ENCODE results near the gene CYTH1.

CYTH1 gene, protein sequence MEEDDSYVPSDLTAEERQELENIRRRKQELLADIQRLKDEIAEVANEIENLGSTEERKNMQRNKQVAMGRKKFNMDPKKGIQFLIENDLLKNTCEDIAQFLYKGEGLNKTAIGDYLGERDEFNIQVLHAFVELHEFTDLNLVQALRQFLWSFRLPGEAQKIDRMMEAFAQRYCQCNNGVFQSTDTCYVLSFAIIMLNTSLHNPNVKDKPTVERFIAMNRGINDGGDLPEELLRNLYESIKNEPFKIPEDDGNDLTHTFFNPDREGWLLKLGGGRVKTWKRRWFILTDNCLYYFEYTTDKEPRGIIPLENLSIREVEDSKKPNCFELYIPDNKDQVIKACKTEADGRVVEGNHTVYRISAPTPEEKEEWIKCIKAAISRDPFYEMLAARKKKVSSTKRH

DNA sequence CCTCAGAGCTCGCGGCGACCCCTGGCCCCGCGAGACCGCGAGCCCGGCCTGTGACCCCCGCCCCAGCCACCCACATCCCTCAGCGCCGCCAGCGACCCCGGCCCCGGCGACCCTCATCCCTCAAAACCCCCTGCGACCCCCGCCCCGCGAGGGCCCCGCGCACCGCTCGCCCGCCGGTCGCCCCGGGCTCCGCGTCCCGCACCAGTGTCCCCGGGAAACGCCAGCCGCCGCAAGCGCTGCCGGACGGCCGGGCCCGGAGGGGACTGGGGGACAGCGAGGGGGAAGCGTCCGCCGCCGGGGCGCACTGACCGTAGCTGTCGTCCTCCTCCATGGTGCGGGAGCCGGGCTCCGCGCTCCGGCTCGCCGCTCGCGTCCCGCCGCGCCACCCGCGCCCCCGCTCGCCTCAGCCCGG, at the start of gene CYTH1:
Gene CYTH1, minus strand, starts transcription at position 381 of the 412 bp plus-strand sequence. Its CDS starts 50 bp downstream, at position 331.
- no peak for FAIRE-seq

- FAIRE-seq: no peak
These were observed 47.4 kb upstream of the CYTH1 start for GRCh38 chr17:78829477-78829876.

DNA sequence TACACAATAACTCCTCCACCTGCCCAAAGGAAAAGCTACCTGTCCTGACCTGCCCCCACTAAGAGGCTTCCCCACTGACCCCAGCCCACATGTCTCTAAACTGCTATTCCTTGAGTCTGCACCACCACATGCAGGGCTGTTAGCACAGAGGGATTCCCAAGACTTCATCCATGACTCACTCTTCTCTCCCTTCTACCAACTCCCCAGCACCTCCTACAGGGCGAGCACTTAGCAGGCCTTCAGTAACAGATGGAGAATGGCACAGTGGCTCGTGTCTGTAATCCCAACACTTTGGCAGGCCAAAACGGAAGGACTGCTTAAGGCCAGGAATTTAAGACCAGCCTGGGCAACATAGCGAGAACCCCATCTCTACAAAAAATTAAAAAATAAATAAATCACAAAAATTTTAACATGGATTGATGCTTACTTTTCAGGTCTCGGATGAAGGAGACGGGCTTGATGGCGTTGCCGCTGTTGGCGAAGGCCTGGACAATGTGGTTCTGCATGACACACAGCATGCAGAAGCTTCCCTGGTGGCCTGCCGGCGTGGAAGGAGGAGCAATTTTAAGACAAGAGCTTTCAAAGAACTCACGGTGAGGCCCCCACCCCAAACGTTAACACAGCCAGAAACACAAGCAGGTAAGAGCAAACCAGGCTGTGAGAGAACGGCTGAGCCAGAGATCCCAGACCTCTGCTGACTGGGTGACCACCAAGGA, 46.6 kb upstream of the CYTH1 start:
- no peak for FAIRE-seq

- FAIRE-seq: no peak
These were observed 44.9 kb upstream of the CYTH1 start for GRCh38 chr17:78826836-78827509.

GRCh38 chr17:78826421-78826820, 44.3 kb upstream of the CYTH1 start:
- no peak for FAIRE-seq

DNA sequence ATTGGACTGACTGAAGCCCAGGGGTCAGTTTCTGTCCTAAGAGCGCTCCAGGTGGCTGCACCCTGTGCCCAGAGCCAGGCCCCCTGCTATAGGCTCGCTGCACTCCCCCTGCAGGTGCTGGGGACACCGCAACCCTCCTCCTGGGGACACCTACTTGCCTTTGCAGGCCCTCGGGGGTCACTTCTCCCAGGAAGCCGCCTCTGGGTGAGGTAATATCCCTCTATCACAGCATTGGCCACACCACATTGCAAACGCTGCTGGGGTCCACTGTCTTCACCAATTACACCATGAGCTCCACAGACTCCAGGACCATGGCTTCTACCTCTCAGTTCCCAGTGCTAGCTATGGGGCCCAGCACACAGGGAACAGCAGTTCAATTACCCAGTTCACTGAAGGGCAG, 43.6 kb upstream of the CYTH1 start:
- FAIRE-seq: no peak

DNA sequence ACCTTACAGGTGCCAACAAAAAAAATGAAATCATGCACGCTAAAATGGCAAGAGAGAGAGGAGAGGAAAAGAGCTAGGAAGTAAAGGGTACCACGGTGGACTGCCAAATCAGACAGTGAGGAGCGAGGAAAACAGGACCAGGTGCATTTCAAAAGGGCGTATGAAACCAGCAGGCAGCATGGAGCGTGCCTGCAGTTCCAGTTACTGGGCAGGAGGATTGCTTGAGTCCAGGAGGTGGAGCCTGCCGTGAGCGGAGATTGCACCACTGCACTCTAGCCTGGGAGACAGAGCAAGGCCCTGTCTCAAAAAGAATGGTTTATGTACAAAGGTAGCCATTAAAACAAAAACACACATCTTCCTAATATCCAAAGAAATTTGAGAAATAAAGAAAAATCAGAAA, 42.2 kb upstream of the CYTH1 start:
- no peak for FAIRE-seq

- FAIRE-seq: no peak
These were observed 41.4 kb upstream of the CYTH1 start for GRCh38 chr17:78823282-78824046.

DNA sequence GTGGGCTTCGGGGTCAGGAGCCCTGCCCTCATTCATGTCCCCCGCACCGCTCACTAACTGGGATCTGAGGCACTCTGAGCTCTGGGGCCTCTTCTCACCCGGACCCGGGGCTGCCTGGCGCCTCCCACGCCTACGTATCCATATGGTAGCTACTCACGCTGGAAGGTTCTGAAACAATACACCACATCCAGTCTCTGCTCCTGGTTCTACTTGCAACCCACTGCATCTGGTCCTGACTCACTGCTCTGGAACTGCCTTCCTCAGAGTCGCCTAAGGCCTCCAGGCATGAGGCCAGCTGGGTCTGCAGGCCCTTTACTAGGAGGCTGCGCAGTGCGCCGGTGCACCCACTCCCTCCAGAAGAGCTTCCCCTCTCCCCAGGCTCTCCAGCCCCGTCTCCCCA, 40.5 kb upstream of the CYTH1 start:
- no peak for FAIRE-seq

DNA sequence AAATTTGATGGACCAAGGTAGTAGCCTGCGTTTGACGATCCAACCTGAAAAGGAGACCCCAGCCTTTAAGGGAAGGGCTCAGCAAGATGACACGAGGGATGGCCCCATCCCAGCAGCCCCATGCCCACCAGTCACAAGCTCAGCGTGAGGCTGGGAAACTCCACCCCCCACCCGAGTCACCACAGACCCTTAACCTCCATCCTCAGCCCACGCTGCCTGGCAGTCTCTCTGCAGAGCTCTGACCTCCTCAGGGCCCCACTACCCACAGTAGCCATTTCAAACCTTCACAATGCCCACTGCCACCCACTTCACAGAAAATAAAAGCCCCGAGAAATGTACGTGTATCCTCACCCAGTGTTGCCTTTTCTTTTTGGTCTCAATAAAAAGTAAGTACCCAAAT, 39.9 kb upstream of the CYTH1 start:
- FAIRE-seq: no peak

- FAIRE-seq: no peak
These were observed 38.8 kb upstream of the CYTH1 start for GRCh38 chr17:78820841-78821240.

GRCh38 chr17:78819806-78820792, 38.0 kb upstream of the CYTH1 start:
- no peak for FAIRE-seq

DNA sequence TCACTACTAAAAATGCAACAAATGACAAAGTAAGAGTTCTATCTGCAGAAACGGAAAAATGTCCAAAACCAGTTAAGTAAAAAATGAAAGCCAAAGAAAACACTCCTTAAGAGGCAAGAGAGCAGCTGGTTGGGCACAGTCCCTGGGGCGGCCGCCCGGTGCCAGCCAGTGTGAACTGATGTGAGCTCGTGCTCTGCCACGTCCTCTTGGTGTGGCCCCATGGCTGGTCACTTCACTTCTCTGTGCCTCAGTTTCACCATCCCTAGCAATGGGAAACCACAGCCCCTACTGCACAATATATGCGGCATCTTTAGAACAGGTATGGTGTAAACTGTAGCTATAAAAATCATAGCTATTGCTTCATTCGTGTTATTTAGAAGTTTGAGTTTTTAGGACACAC, 37.3 kb upstream of the CYTH1 start:
- no peak for FAIRE-seq

DNA sequence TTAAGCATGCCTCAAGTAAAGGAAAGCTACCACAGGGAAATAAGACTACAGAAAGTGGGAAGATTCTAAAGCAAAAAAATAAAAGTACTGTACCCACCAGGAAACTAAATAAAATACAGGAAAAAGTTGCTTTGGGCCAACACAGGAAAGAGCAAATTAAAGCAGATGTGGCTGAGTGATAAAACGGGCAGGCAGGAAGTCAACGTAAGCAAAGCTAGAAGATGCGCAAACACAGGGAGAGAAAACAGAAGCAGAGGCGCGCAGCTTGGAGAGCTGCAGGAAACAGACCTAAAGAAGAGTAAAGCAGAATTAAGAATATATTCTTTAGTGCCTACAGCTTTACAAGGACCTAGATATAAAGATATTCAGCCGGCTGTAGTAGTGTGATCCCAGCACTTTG, 36.9 kb upstream of the CYTH1 start:
- FAIRE-seq: no peak

- no peak for FAIRE-seq
These were observed 36.2 kb upstream of the CYTH1 start for GRCh38 chr17:78818152-78818846.

GRCh38 chr17:78817123-78817522, 35.0 kb upstream of the CYTH1 start:
- FAIRE-seq: no peak

DNA sequence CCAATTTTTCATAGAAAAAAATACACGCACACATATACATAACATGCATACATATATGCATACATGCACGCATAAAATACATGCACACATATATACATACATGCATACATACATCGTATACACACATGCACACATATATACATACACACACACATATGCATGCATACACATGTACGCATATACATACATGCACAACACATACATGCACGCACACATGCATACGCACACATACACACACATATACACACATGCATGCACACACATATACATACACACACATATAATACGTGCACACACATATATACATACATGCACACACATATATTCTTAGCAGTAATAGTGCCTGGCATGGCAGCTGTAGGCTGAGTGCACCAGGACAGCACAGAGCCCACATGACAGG, 33.6 kb upstream of the CYTH1 start:
- no peak for FAIRE-seq

- FAIRE-seq: no peak
These were observed 30.8 kb upstream of the CYTH1 start for GRCh38 chr17:78812855-78813254.

DNA sequence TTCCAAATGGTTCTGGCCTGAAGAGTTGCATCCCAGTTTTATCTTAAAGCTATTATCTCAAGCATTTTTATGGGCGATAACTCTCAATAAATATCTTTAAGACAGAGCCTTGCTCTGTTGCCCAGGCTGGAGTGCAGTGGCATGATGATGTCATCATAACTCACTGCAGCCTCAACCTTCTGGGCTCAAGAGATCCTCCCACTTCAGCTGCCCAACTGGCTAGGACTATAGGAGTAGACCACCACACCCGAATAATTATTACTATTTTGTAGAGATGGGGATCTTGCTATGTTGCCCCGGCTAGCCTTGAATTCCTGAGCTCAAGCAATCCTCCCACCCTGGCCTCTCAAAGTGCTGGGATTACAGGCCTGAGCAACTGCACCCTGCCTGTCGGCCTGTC, 26.1 kb upstream of the CYTH1 start:
- FAIRE-seq: no peak

GRCh38 chr17:78806451-78806850, 24.4 kb upstream of the CYTH1 start:
- no peak for FAIRE-seq

GRCh38 chr17:78805301-78805700, 23.2 kb upstream of the CYTH1 start:
- no peak for FAIRE-seq
